NCI-H2171 (cell line): ENCODE results near the gene AQP12B.

ENCODE experiments used
- DNase-seq: peaks from one replicate; lab custom pipeline; 2025; lab: John Stamatoyannopoulos, UW

The AQP12B gene

GRCh38 chr2:240717681-240718581 is 35.2 kb upstream of the AQP12B start:
- DNase-seq = no peak

GRCh38 chr2:240717181-240717641 is 34.5 kb upstream of the AQP12B start:
- DNase-seq = no peak

- DNase-seq = no peak
Observed at GRCh38 chr2:240716130-240716798, 33.6 kb upstream of the AQP12B start.

GRCh38 chr2:240714747-240715725 is 32.4 kb upstream of the AQP12B start:
- no peak for DNase-seq

GRCh38 chr2:240713928-240714746 is 31.5 kb upstream of the AQP12B start:
- no peak for DNase-seq

GRCh38 chr2:240713071-240713927 is 30.6 kb upstream of the AQP12B start:
- DNase-seq = no peak

GRCh38 chr2:240712121-240712520 is 29.4 kb upstream of the AQP12B start:
- DNase-seq = no peak

- DNase-seq = no peak
Observed at GRCh38 chr2:240711701-240712100, 29.0 kb upstream of the AQP12B start.

GRCh38 chr2:240711296-240711695 is 28.6 kb upstream of the AQP12B start:
- no peak for DNase-seq

GRCh38 chr2:240708457-240708856 is 25.8 kb upstream of the AQP12B start:
- DNase-seq = no peak

- DNase-seq = no peak
Observed at GRCh38 chr2:240707821-240708220, 25.1 kb upstream of the AQP12B start.

GRCh38 chr2:240707043-240707756 is 24.5 kb upstream of the AQP12B start:
- no peak for DNase-seq

GRCh38 chr2:240705204-240705791 is 22.6 kb upstream of the AQP12B start:
- DNase-seq = no peak

- no peak for DNase-seq
Observed at GRCh38 chr2:240704651-240705050, 22.0 kb upstream of the AQP12B start.

- no peak for DNase-seq
Observed at GRCh38 chr2:240703417-240704341, 21.0 kb upstream of the AQP12B start.

GRCh38 chr2:240702640-240703011 is 19.9 kb upstream of the AQP12B start:
- DNase-seq = no peak

GRCh38 chr2:240701736-240702639 is 19.3 kb upstream of the AQP12B start:
- no peak for DNase-seq
